SH-SY5Y (cell line): ENCODE data around the gene NTM.

Source experiments
- GATA2 ChIP-seq: IDR thresholded peaks from 2 replicates; pipeline ENCODE4 v1.6.1; 2011; ENCODE audit warnings: mild to moderate bottlenecking, low read depth, low read length
- GATA3 ChIP-seq: IDR thresholded peaks from 2 replicates; pipeline ENCODE4 v1.6.1; 2011; ENCODE audit warnings: low read depth, mild to moderate bottlenecking, low read length, moderate library complexity

GRCh38 chr11:131685906-131686305 lies 315.5 kb downstream of the NTM start:
- no peak for TF ChIP-seq GATA3
- TF ChIP-seq GATA2 = no peak
